Lower lobe of right lung (tissue), 2 donors: ENCODE results near the gene EIF5A. TPM values are rescaled to one million over a fixed set of nuclear protein-coding genes. Genes with fewer than 3 reads are reported as not detected.

Experiments used
- ATAC-seq, 2 donors: fragments of 200-7000 bp; cut with Tn5 transposase; one replicate each; pipeline ENCODE4 v1.9.1; 2020 to 2022; ENCODE audit warnings: mild to moderate bottlenecking in 2 of 2, moderate library complexity in 2 of 2
- DNase-seq: peaks from one replicate; pipeline ENCODE4 v3.0.0-alpha.2; 2020
- H3K27ac ChIP-seq: fragments of 200-600 bp; one replicate; pipeline ENCODE4 v1.8.0; 2022
- H3K27me3 ChIP-seq: fragments of 200-600 bp; one replicate; pipeline ENCODE4 v1.8.0; 2022; ENCODE audit warnings: low read depth
- H3K36me3 ChIP-seq: fragments of 200-600 bp; one replicate; pipeline ENCODE4 v1.8.0; 2022; ENCODE audit warnings: mild to moderate bottlenecking
- H3K4me1 ChIP-seq: fragments of 200-600 bp; one replicate; pipeline ENCODE4 v1.8.0; 2022
- H3K4me3 ChIP-seq: fragments of 200-600 bp; one replicate; pipeline ENCODE4 v1.8.0; 2022; ENCODE audit warnings: mild to moderate bottlenecking
- H3K9me3 ChIP-seq: fragments of 200-600 bp; one replicate; pipeline ENCODE4 v1.8.0; 2022
- intact Hi-C: fragments of 100-400 bp; cut with DNase I; formaldehyde crosslinking; loops from one replicate; pipeline ENCODE4 v1.11.0; 2022
- long read RNA-seq: library from polyadenylated mRNA; unstranded; transcript quantifications from one replicate; pipeline ENCODE4 v2.0.0, GENCODE V29; 2021
- total RNA-seq: library from RNA; stranded (reverse); fragmentation: NEBNext Ultra II Directional; extraction: Animal tissue kit (Norgen Biotek cat#: 25700); gene quantifications from one replicate; pipeline ENCODE4 v1.2.1, GENCODE V29; 2021
- TF ChIP-seq, protein P1 (sequence below): fragments of 200-600 bp; IDR thresholded peaks from one replicate; pipeline ENCODE4 v1.8.0; 2022; ENCODE audit warnings: antibody characterized with exemption, mild to moderate bottlenecking
- donor health status: DM: no; HTN: yes; CAD: no; lungs with severe emphysema.

The EIF5A gene
- total RNA-seq, result 216 TPM
- long read RNA-seq, transcript EIF5A-202 (6 exons, 1,511 nt), result major isoform, 360 of 416 reads
- long read RNA-seq, transcript EIF5A-205 (6 exons, 1,271 nt), result minor isoform, 25 of 416 reads
- long read RNA-seq, transcript EIF5A-201 (6 exons, 1,256 nt), result minor isoform, 7 of 416 reads
- long read RNA-seq, partial matches to known transcripts, result 15 of 416 reads
- long read RNA-seq, other reads (novel, unspliced or antisense), result 9 of 416 reads

DNA sequence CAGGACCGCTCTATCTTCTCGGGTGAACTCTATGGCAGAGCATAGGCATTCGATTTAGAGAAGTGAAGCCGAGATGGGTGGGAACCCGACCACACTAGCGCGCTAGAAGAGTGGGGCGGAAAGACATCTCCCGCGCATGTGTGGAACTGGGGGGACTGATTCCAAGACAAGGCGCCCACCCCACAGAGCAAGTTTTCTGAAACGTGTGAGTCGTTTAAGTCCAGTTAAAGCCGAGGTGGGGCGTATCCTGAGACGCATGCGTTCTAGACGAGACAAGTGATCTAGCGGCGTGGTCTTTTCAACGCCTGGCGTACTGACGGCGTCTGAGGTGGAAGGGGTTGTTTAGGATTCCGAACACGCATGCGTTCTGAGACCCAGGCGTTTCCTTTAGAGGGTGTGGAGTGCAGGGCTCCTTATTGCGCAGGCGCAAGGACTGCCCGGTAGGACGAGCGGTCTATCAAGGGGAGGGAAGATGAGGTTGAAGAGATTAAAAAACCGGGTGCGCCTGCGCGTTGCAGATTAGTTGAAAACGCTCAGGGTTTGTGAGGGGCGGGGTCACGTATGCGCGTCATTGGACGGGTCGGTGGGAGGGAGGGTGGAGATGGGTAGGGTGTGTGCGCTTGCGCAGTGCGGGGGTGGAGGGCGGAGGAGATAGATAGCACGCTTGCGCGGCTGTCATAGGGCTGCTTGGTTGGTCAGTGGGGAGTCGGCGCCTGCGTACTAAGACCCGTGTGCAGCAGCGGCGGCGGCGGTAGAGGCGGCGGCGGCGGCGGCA, at the start of gene EIF5A:
Gene EIF5A, plus strand, starts transcription at position 718 of the 775 bp plus-strand sequence. CDS start 2,008 bp downstream, outside the sequence.
- Histone ChIP-seq H3K9me3 (no peaks in the 10 kb centered on the region), H3K27me3 (no peaks in the 10 kb centered on the region), H3K36me3 (peaks cover 31% of the 10 kb centered on the region), H3K4me1 (peaks cover 19% of the 10 kb centered on the region), H3K27ac (peak within 1 kb of the TSS; percentile 96), H3K4me3 (peak within 1 kb of the TSS; percentile 88)
- DNase-seq, result peak; percentile 100
- intact Hi-C loops, result no loop called here
- ATAC-seq, result peak; percentile 93 to 97
- TF ChIP-seq, protein P1, sequence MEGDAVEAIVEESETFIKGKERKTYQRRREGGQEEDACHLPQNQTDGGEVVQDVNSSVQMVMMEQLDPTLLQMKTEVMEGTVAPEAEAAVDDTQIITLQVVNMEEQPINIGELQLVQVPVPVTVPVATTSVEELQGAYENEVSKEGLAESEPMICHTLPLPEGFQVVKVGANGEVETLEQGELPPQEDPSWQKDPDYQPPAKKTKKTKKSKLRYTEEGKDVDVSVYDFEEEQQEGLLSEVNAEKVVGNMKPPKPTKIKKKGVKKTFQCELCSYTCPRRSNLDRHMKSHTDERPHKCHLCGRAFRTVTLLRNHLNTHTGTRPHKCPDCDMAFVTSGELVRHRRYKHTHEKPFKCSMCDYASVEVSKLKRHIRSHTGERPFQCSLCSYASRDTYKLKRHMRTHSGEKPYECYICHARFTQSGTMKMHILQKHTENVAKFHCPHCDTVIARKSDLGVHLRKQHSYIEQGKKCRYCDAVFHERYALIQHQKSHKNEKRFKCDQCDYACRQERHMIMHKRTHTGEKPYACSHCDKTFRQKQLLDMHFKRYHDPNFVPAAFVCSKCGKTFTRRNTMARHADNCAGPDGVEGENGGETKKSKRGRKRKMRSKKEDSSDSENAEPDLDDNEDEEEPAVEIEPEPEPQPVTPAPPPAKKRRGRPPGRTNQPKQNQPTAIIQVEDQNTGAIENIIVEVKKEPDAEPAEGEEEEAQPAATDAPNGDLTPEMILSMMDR, result no peak

DNA sequence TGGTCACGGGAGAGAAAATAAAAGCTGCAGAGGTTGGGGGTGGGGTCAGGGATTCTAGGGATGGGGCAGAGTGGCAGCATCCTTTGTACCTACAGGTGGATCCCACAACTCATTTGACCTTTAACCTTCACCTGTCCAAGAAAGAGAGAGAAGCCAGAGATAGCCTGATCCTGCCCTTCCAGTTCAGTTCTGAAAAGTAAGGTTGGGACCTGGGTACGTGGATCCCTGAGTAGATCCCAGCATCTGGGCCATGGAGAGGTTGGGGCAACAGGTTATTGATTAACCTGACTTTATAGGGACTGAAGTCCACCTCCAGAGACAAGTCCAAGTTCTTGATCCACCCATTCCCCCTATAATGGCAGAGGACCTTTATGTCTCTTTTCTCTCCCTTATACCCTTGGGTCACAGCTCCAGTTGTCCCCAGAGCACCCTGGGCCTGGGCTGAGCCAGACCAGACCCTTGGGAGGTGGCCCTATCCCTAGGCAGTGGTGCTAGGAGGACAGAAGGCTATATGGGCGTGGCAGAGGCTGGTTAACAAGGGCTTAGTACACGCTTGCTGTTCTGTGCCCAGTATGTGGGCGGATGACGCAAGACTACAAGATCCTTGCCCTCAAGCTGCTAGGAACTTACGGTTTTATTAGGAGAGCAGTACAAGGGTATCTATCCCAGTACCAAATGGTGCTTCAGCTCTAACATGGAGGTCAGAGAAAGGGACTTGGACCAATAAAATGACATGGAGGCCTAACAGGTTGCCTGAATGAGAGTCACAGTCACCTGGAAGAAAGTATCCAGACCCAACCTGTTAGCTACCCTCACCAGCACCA, 48.5 kb upstream of the EIF5A start:
- TF ChIP-seq, protein P1, result no peak
- DNase-seq (peak; percentile 89), ATAC-seq (peak; percentile 34 to 42)
- intact Hi-C loops, result no loop called here
- Histone ChIP-seq H3K4me3 (no peak overlapping the region), H3K9me3 (no peaks in the 10 kb centered on the region), H3K36me3 (peaks cover 53% of the 10 kb centered on the region), H3K27ac (no peak overlapping the region), H3K4me1 (peaks cover 49% of the 10 kb centered on the region), H3K27me3 (peaks cover 21% of the 10 kb centered on the region)

DNA sequence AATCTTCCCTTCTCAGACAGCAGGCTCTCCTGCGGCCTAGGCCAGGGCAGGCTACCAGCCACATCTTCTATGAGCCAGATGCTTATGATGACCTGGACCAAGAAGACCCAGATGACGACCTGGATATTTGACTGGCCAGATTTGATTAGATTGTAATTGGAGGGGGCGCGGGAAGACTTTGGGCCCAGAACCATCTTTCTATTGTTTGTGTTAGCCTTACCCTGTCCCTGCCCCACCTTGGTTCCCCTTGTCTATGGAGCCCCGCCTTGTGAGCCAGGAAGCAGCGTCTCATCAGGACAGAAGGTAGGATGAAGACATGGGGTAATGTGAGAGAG, 47.9 kb upstream of the EIF5A start:
- ATAC-seq, result no peak
- H3K9me3 ChIP-seq, result no peaks in the 10 kb centered on the region
- H3K27me3 ChIP-seq, result peaks cover 21% of the 10 kb centered on the region
- H3K4me1 ChIP-seq, result peaks cover 52% of the 10 kb centered on the region
- H3K36me3 ChIP-seq, result peaks cover 47% of the 10 kb centered on the region
- DNase-seq, result no peak
- intact Hi-C loops, result no loop called here
- TF ChIP-seq, protein P1, result no peak
- H3K27ac ChIP-seq, result no peak overlapping the region
- no peak overlapping the region for H3K4me3 ChIP-seq

DNA sequence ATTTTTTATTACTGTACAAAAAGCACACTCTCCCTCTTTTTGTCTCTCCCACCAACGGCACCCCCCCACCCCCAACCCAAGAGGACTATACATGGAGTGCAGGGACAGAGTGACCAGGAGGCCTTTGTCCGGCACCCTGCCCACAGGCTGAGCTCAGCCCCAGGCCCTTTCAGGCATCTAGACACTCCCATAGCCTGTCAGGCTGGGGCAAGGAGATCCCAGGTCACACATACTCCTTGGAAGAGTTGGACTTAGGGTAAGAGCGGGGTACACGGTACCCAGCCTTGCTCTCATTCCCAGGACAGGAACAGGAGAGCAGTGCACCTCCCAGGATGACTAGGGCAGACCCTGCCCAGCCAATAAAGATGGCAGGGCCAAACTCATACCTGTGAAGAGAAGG, 47.3 kb upstream of the EIF5A start:
- H3K27ac ChIP-seq, result peak overlapping the region; percentile 88
- no peak for ATAC-seq
- H3K4me1 ChIP-seq, result peaks cover 52% of the 10 kb centered on the region
- peaks cover 41% of the 10 kb centered on the region for H3K36me3 ChIP-seq
- intact Hi-C loops, result no loop called here
- no peaks in the 10 kb centered on the region for H3K9me3 ChIP-seq
- TF ChIP-seq, protein P1, result no peak
- H3K4me3 ChIP-seq, result peak overlapping the region; percentile 67
- H3K27me3 ChIP-seq, result peaks cover 21% of the 10 kb centered on the region
- DNase-seq, result no peak

DNA sequence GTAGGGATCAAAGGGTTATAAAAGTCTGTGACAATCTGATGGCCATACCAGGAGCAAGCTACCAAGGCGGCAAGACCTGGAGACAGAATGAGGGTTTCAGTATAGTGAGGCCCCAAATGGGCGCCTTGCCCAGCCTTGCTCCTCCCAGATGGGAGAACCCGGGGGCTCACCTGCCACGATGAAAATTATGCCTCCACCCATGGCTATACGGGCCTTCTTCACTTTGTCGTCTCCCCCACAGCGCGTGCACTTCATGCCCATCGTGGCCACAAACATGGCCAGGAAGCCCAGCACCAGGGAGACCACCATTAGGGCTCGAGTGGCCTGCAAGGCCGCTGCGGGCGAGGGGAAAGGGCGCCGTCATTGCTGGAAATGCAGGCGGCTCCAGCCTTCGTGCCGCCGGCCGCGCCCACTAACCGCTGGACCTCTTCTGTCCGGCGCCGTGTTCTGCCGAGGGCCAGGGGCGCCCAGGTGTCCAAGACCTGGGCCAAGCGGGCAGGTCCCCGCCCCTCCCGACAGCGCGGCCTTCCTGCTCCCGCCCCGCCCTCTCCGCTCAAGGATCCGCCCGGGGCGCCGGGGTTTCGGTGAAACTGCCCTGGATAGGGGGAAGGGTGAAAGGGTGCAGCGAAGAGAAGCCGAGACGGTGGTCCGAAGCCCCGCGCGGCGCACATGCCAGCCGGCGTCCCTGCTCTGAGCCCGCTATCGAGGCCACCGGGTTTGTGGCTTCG, 46.6 kb upstream of the EIF5A start:
- ATAC-seq, result peak; percentile 80 to 82
- H3K27me3 ChIP-seq, result peaks cover 21% of the 10 kb centered on the region
- intact Hi-C loops, result no loop called here
- TF ChIP-seq, protein P1, result no peak
- peak overlapping the region; percentile 88 for H3K27ac ChIP-seq
- peak overlapping the region; percentile 67 for H3K4me3 ChIP-seq
- peak; percentile 89 for DNase-seq
- H3K36me3 ChIP-seq, result peaks cover 34% of the 10 kb centered on the region
- H3K4me1 ChIP-seq, result peaks cover 52% of the 10 kb centered on the region
- no peaks in the 10 kb centered on the region for H3K9me3 ChIP-seq
